Ishikawa (cell line): ENCODE results near the gene ZNF488.

ENCODE experiments used
- CEBPB ChIP-seq: IDR thresholded peaks from 2 replicates; pipeline ENCODE4 v1.6.1; 2012
- CREB1 ChIP-seq: IDR thresholded peaks from 2 replicates; pipeline ENCODE4 v1.6.1; 2012; ENCODE audit warnings: low read depth
- EGR1 ChIP-seq: IDR thresholded peaks from 2 replicates; pipeline ENCODE4 v1.6.1; 2012
- EP300 ChIP-seq: IDR thresholded peaks from 2 replicates; pipeline ENCODE4 v1.6.1; 2012; ENCODE audit warnings: borderline replicate concordance
- FOXM1 ChIP-seq: IDR thresholded peaks from 2 replicates; pipeline ENCODE4 v1.6.1; 2012; ENCODE audit warnings: low read depth, borderline replicate concordance
- MAX ChIP-seq: IDR thresholded peaks from 2 replicates; pipeline ENCODE4 v1.6.1; 2012
- REST ChIP-seq: IDR thresholded peaks from 2 replicates; pipeline ENCODE4 v1.6.1; 2012; ENCODE audit warnings: low read depth, mild to moderate bottlenecking
- TCF12 ChIP-seq: IDR thresholded peaks from 2 replicates; pipeline ENCODE4 v1.6.1; 2012; ENCODE audit warnings: low read depth
- YY1 ChIP-seq: IDR thresholded peaks from 2 replicates; pipeline ENCODE4 v1.6.1; 2012; ENCODE audit warnings: low read depth
- ZBTB7A ChIP-seq: IDR thresholded peaks from 2 replicates; pipeline ENCODE4 v1.6.1; 2012; ENCODE audit warnings: low read depth
- TF ChIP-seq, protein P1 (sequence below): IDR thresholded peaks from 2 replicates; pipeline ENCODE4 v1.6.1; 2012

- no peak for TF ChIP-seq CREB1
- TF ChIP-seq EP300: no peak
- TF ChIP-seq EGR1: no peak
- TF ChIP-seq TCF12: no peak
- TF ChIP-seq REST: no peak
- TF ChIP-seq YY1: no peak
- TF ChIP-seq MAX: no peak
- TF ChIP-seq FOXM1: no peak
- TF ChIP-seq, protein P1, sequence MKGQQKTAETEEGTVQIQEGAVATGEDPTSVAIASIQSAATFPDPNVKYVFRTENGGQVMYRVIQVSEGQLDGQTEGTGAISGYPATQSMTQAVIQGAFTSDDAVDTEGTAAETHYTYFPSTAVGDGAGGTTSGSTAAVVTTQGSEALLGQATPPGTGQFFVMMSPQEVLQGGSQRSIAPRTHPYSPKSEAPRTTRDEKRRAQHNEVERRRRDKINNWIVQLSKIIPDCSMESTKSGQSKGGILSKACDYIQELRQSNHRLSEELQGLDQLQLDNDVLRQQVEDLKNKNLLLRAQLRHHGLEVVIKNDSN: no peak
- TF ChIP-seq ZBTB7A: no peak
- no peak for TF ChIP-seq CEBPB
Observed at GRCh38 chr10:47401874-47402640, 18.0 kb upstream of the ZNF488 start.
